Activated naive CD4-positive, alpha-beta T cell treated with anti-CD3 and anti-CD28 coated beads, Interleukin-2, amount 50 U/mL, for 24 hours (primary cell): ENCODE data around the gene EOMES.
"Not testable (repeated sequence)": the region's sequence is repeated elsewhere in the genome, so short reads cannot be mapped to it uniquely, and the experiment has no call there.

Experiments used
- H3K27ac Mint-ChIP-seq: one replicate; pipeline ENCODE4 v1.8.0; 2021; ENCODE audit warnings: mild to moderate bottlenecking, mixed read lengths
- H3K27me3 Mint-ChIP-seq: one replicate; pipeline ENCODE4 v1.8.0; 2021; ENCODE audit warnings: mixed read lengths
- H3K36me3 Mint-ChIP-seq: one replicate; pipeline ENCODE4 v1.8.0; 2021; ENCODE audit warnings: mixed read lengths
- H3K4me1 Mint-ChIP-seq: one replicate; pipeline ENCODE4 v1.8.0; 2021; ENCODE audit warnings: mixed read lengths
- H3K4me3 Mint-ChIP-seq: one replicate; pipeline ENCODE4 v1.8.0; 2021; ENCODE audit warnings: mild to moderate bottlenecking, mixed read lengths
- H3K9me3 Mint-ChIP-seq: one replicate; pipeline ENCODE4 v1.8.0; 2021; ENCODE audit warnings: mixed read lengths

The EOMES gene

DNA sequence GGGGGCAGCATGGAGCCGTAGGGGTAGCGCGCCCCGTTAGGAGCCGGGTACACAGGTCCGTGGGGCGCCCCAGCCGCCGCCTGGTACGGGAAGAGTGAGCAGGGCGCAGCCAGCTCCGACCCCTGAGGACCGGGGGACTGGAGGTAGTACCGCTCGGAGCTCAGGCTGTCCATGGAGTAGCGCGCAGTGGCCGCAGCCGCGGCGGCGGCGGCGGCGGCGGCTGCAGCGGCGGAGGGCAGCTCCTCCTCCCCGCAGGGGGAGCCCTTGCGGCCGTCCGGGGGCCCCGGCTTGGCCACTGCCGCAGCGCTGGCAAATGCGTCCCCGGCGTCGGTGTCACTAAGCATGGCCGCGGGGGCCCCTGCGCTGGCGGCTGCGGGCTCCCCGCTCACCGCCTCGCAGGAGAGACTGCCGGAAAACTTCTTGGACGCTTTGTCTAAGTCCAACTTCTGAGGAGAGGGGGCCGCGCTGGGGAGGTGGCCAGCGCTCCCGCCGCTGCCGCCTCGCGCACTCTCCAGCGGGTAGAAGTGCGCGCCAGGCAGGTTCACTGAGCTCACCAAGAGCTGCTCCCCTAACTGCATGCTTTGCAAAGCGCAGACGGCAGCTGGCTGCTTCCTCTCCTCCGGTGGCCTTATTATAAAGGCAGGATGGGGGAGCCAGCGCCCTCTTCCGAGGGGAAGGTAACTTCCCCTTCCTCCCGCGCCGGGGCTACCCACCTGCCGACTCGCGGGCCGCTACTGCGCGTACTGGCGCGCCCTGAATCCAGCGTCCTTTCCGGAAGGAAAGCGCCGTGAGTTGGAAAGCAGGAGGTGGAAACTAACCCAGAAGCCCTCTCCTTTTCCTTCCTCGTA is at the start of gene EOMES:
Gene EOMES (minus strand): TSS at position 607 of the 848 bp plus-strand sequence. CDS start 29 bp downstream, at position 578.
- peak within 1 kb of the TSS; percentile 72 for H3K27ac Mint-ChIP-seq
- peaks cover 34% of the 10 kb centered on the region for H3K4me1 Mint-ChIP-seq
- peaks cover 48% of the 10 kb centered on the region for H3K27me3 Mint-ChIP-seq
- H3K9me3 Mint-ChIP-seq, result no peaks in the 10 kb centered on the region
- no peaks in the 10 kb centered on the region for H3K36me3 Mint-ChIP-seq
- peak within 1 kb of the TSS; percentile 89 for H3K4me3 Mint-ChIP-seq

GRCh38 chr3:27770384-27770783 is 48.3 kb upstream of the EOMES start:
- H3K9me3 Mint-ChIP-seq, H3K27me3 Mint-ChIP-seq, H3K36me3 Mint-ChIP-seq, H3K27ac Mint-ChIP-seq, H3K4me3 Mint-ChIP-seq: not testable (repeated sequence)
- peaks cover 17% of the 10 kb centered on the region for H3K4me1 Mint-ChIP-seq

GRCh38 chr3:27767000-27767399 is 44.9 kb upstream of the EOMES start:
- Mint-ChIP-seq H3K36me3 (no peaks in the 10 kb centered on the region), H3K4me1 (peaks cover 17% of the 10 kb centered on the region), H3K9me3 (no peaks in the 10 kb centered on the region), H3K27ac (no peak overlapping the region), H3K27me3 (no peaks in the 10 kb centered on the region), H3K4me3 (no peak overlapping the region)

DNA sequence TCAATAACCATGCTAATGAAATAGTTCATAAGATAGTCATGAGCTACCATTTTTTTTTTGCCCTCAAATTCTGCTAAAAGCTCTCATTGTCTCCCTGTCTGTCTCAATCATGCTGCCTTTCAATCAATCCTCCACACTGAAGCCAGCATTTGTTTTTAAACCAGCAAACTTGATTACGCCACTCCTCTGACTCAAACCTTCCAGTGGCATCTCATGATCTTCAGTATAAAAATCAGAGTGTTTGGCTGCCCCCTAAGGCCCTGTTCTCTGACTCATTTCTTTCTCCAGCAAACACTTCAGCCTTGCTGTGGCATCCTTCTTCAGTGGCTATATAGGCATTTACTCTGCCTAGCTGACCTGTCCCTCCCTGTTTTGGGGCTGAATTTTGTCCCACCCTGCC is 36.0 kb upstream of the EOMES start:
- H3K4me1 Mint-ChIP-seq, result peaks cover under 1% of the 10 kb centered on the region
- H3K27me3 Mint-ChIP-seq, result no peaks in the 10 kb centered on the region
- no peaks in the 10 kb centered on the region for H3K36me3 Mint-ChIP-seq
- peaks cover 1% of the 10 kb centered on the region for H3K9me3 Mint-ChIP-seq
- H3K4me3 Mint-ChIP-seq, result no peak overlapping the region
- H3K27ac Mint-ChIP-seq, result no peak overlapping the region

GRCh38 chr3:27756877-27757276 is 34.8 kb upstream of the EOMES start:
- Mint-ChIP-seq H3K36me3 (no peaks in the 10 kb centered on the region), H3K4me3 (no peak overlapping the region), H3K4me1 (peaks cover 8% of the 10 kb centered on the region), H3K27ac (no peak overlapping the region), H3K9me3 (peaks cover 6% of the 10 kb centered on the region), H3K27me3 (no peaks in the 10 kb centered on the region)

DNA sequence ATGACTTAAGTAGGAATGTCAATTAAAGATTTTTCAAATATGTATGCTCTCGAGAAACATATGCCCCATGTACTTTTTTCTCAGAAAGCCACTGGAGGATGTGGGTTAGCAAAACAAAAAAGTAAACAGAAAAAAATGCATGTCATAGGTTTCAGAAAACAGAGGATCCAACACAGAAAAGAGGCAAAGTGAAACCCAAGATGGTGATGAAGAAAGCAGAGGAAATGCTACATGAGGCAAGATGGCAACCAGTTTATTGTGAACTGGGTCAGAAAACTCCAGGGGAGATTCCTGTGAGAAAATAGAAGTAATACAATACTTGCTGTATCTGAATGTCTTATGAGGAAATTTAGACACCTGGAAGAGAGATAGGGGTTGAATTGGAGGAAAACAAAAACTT is 30.8 kb upstream of the EOMES start:
- H3K4me3 Mint-ChIP-seq, result no peak overlapping the region
- H3K27ac Mint-ChIP-seq, result no peak overlapping the region
- H3K4me1 Mint-ChIP-seq, result peaks cover 19% of the 10 kb centered on the region
- peaks cover 1% of the 10 kb centered on the region for H3K36me3 Mint-ChIP-seq
- peaks cover 6% of the 10 kb centered on the region for H3K9me3 Mint-ChIP-seq
- H3K27me3 Mint-ChIP-seq, result no peaks in the 10 kb centered on the region

- Mint-ChIP-seq H3K9me3 (peaks cover 6% of the 10 kb centered on the region), H3K27ac (no peak overlapping the region), H3K4me1 (peaks cover 19% of the 10 kb centered on the region), H3K4me3 (no peak overlapping the region), H3K27me3 (no peaks in the 10 kb centered on the region), H3K36me3 (peaks cover 1% of the 10 kb centered on the region)
These were observed 27.5 kb upstream of the EOMES start for GRCh38 chr3:27749643-27750042.

- H3K27me3 Mint-ChIP-seq, result peaks cover 4% of the 10 kb centered on the region
These were observed 24.7 kb upstream of the EOMES start for GRCh38 chr3:27746838-27747237.

DNA sequence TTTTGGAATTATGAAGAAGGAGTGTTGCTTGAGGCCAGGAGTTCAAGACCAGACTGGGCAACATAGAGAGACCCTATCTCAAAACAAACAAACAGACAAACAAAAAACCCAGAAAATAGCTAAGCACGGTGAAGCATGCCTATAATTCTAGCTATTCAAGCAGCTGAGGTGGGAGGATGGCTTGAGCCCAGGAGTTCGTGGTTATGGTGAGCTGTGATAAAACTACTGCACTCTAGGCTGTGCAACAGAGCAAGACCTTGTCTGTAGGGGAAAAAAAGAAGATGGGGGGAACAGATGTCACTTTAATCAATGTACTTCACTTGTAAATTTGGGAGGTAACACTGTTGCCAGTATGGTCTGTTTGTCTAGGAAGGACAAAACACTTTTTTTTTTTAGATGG is 18.7 kb upstream of the EOMES start:
- H3K36me3 Mint-ChIP-seq, result peaks cover 4% of the 10 kb centered on the region
- peaks cover 7% of the 10 kb centered on the region for H3K9me3 Mint-ChIP-seq
- no peaks in the 10 kb centered on the region for H3K4me1 Mint-ChIP-seq
- H3K27me3 Mint-ChIP-seq, result peaks cover 4% of the 10 kb centered on the region
- no peak overlapping the region for H3K27ac Mint-ChIP-seq
- H3K4me3 Mint-ChIP-seq, result no peak overlapping the region

More at GRCh38 chr3:27746838-27747237, 24.7 kb upstream of the EOMES start:
- H3K4me1 Mint-ChIP-seq, result peaks cover 11% of the 10 kb centered on the region
- H3K27ac Mint-ChIP-seq, result no peak overlapping the region
- H3K4me3 Mint-ChIP-seq, result no peak overlapping the region
- peaks cover 5% of the 10 kb centered on the region for H3K36me3 Mint-ChIP-seq
- H3K9me3 Mint-ChIP-seq, result peaks cover 7% of the 10 kb centered on the region

DNA sequence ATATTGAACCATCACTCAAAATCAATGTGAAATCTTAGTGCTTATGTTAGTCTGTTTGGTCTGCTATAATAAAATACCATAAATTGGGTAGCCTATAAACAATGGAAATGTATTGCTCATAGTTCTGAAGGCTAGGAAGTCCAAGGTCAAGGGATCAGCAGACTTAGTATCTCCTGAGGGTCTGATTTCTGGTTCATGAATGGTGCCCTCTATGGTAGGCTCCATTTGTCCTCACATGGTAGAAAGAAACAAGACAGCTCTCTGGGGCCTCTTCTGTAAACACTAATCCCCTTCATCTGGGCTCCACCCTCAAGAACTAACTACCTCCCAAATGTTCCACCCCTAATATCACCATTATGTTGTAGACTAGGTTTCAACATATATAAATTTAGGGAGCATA is 15.0 kb upstream of the EOMES start:
- Mint-ChIP-seq H3K27ac (no peak overlapping the region), H3K36me3 (no peaks in the 10 kb centered on the region), H3K4me3 (no peak overlapping the region), H3K4me1 (no peaks in the 10 kb centered on the region), H3K27me3 (no peaks in the 10 kb centered on the region), H3K9me3 (no peaks in the 10 kb centered on the region)

- Mint-ChIP-seq H3K9me3 (no peaks in the 10 kb centered on the region), H3K27ac (no peak overlapping the region), H3K4me3 (peak overlapping the region; percentile 64), H3K27me3 (peaks cover 49% of the 10 kb centered on the region), H3K36me3 (no peaks in the 10 kb centered on the region), H3K4me1 (peaks cover 38% of the 10 kb centered on the region)
These were observed 8.9 kb upstream of the EOMES start for GRCh38 chr3:27730774-27731659.

- H3K9me3 Mint-ChIP-seq, result no peaks in the 10 kb centered on the region
- peaks cover 38% of the 10 kb centered on the region for H3K4me1 Mint-ChIP-seq
- no peaks in the 10 kb centered on the region for H3K36me3 Mint-ChIP-seq
- no peak overlapping the region for H3K27ac Mint-ChIP-seq
- H3K27me3 Mint-ChIP-seq, result peaks cover 55% of the 10 kb centered on the region
- peak overlapping the region; percentile 64 for H3K4me3 Mint-ChIP-seq
These were observed 7.9 kb upstream of the EOMES start for GRCh38 chr3:27729748-27730611.

DNA sequence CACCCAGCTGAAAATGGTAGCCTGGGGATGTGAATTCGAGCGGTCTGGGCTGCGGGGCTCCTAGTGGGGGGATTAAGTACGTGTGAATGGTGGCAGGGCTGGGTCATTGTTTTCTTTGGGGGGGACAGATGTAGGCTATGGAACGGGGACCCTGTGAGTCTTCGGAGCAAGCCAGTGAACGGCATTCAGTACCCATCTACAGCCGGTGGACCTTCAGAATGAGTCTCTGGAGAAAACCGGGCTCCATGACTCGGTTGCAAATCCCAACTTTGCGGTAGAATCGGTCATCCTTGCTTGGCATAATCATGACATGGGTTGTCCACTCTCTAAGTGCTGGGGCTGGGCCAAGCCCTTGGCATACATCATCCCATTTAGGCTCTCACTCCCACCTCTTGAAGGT is 7.2 kb upstream of the EOMES start:
- Mint-ChIP-seq H3K36me3 (no peaks in the 10 kb centered on the region), H3K4me1 (peaks cover 42% of the 10 kb centered on the region), H3K4me3 (peak overlapping the region; percentile 20), H3K27ac (no peak overlapping the region), H3K27me3 (peaks cover 61% of the 10 kb centered on the region), H3K9me3 (no peaks in the 10 kb centered on the region)

DNA sequence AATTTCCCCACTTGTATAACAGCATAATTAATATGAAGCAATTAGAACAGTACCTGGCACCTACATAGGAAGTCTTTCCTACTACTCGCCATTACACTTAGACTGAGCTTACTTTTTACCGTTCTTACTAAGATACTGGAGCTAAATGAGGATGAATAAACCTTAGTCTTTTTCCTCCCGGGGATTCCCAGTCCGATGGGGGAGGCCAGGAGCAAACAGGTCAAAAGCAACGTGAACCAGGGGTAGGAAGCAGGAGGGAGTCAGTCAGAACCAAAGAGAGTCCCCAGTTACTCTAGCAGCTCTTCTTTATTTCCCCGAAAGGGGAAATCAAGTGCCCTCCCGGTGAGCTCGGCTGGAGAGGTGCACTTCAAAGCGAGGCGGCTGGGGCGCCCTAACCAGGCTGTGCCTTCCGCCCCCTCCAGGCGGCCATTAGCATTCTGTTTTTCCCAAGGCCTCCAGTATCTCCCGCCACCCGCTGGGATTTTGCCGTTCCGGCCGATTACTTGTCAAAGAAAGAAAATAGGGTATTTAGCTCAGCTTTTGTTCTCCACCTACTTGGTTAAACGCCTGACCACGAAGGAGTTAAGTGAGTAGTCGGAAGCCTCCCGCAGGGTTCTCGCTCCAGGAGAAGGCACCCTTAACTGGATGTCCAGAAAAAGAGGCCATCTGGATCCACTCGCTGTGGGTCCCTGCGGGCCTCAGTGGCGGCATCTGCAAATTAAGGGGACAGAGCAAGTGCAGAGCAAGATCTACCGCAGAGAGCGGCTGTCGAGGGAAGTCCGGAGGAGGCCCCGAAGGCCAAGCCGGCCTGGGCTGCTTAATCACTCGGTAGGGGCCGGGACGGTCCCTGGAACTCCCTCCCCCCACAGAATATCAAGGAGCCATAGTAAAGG is 6.3 kb upstream of the EOMES start:
- H3K27me3 Mint-ChIP-seq, result peaks cover 70% of the 10 kb centered on the region

More for the DNA sequence above, 6.3 kb upstream of the EOMES start:
- H3K4me1 Mint-ChIP-seq, result peaks cover 51% of the 10 kb centered on the region
- H3K27ac Mint-ChIP-seq, result peak overlapping the region; percentile 76
- H3K4me3 Mint-ChIP-seq, result peak overlapping the region; percentile 63
- H3K36me3 Mint-ChIP-seq, result no peaks in the 10 kb centered on the region
- H3K9me3 Mint-ChIP-seq, result no peaks in the 10 kb centered on the region
